Sigmoid colon (tissue), 4 donors: ENCODE data around the gene NFIB.

Experiments
- CTCF ChIP-seq, 4 experiments: fragments of 450-650 bp in 3 of 4; fragments of 200-600 bp in 1 of 4; IDR thresholded peaks; one replicate each; pipeline ENCODE4 v1.5.1; 2016 to 2019; ENCODE audit warnings: antibody characterized with exemption in 4 of 4, mild to moderate bottlenecking in 3 of 4, moderate library complexity in 2 of 4
- EP300 ChIP-seq, 4 donors: sonication (generic); formaldehyde crosslinking; IDR thresholded peaks; one replicate each; pipeline ENCODE4 v1.6.1; 2017; ENCODE audit warnings: antibody characterized with exemption in 4 of 4
- POLR2A ChIP-seq, 2 donors: fragments of 450-650 bp; IDR thresholded peaks; one replicate each; pipeline ENCODE4 v1.6.1; 2016; ENCODE audit warnings: antibody characterized with exemption in 2 of 2, mild to moderate bottlenecking in 2 of 2, moderate library complexity in 2 of 2

- no peak for TF ChIP-seq CTCF (IDR thresholded peaks at IDR 0.05)
- TF ChIP-seq POLR2A (IDR thresholded peaks at IDR 0.05) = no peak
- no peak for TF ChIP-seq EP300 (IDR thresholded peaks at IDR 0.05)
These were observed 125.9 kb downstream of the NFIB start for GRCh38 chr9:14188011-14188410.
